GM15510 (cell line): ENCODE measurements around the gene ACACB.

ENCODE experiments used
- POLR2A ChIP-seq: IDR thresholded peaks from 3 replicates; pipeline ENCODE4 v1.6.1; 2011; ENCODE audit warnings: borderline replicate concordance; ENCODE audit not compliant: insufficient read length; ENCODE audit errors: extremely low read depth

Gene ACACB

DNA sequence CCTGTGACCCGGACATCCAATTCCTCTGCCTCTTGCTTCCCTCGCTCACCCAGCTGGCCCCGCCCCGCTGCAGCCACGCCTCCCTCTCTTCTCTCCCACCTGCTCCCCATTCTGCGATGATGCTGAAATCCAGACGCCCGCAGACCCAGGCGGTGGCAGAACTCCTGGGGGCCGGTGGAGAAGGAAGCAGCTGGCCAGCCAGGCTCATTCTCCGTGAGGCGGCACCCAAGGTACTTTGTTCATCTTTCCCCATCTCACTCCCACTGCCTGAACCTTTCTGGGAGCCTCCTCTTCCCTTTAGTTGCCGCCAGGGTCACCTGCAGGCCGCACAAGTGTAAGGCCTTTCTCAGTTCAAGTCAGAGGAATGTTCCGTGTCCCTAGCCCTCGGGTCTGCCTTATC, 157.0 kb downstream of the ACACB start:
- TF ChIP-seq POLR2A = no peak

DNA sequence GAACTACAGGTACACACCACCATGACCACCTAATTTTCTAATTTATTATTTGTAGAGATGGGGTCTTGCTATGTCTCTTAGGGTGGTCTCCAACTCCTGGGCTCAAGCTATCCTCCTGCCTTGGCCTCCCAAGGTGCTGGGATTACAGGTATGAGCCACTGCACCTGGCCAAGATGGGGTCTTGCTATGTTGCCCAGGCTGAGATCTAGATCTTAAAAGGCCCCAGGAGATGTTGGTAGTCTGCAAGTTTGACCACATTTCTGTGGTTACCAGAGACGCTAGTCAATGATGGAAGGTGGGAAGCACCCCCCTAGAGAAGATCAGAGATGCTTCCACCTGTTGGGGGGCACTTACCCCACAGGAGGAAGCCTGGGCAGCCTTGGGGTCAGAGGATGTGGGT, 158.0 kb downstream of the ACACB start:
- TF ChIP-seq POLR2A = no peak

DNA sequence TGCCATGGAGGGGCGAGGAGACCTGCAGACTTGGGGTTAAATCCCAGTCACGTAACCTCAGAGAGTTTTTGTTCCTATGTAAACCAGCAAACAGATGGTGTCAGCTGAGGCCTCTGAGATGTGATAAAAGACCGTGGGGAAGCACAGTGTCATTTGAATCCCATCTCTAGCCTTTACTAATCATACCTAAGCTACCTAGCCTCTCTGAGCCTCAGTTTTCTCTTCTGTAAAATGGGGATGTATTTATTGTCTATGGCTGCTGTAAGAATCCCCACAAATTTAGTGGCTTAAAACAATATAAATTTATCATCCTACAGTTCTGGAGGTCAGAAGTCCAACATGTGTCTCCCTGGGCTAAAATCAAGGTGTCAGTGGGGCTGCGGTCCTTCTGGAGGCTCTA, 158.8 kb downstream of the ACACB start:
- no peak for TF ChIP-seq POLR2A

DNA sequence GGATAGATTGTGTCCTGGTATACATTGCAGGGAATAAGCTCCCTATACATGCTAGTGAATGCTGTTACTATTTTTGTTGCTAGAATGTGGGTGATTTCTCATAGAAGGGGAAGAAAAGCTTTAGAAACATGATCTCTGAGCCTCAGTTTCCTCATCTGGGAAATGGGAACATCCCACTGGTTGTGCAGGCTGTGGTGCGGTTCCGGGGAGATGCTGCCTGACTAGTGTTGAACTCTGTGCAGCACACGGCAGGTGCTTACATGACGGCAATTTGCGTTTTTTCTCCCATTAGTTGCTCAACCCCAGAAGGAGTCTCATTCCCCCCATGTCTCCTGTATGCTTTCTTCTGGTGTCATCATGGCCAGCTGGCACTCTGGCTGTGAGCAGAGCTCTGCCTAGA, 159.8 kb downstream of the ACACB start:
- TF ChIP-seq POLR2A = no peak

DNA sequence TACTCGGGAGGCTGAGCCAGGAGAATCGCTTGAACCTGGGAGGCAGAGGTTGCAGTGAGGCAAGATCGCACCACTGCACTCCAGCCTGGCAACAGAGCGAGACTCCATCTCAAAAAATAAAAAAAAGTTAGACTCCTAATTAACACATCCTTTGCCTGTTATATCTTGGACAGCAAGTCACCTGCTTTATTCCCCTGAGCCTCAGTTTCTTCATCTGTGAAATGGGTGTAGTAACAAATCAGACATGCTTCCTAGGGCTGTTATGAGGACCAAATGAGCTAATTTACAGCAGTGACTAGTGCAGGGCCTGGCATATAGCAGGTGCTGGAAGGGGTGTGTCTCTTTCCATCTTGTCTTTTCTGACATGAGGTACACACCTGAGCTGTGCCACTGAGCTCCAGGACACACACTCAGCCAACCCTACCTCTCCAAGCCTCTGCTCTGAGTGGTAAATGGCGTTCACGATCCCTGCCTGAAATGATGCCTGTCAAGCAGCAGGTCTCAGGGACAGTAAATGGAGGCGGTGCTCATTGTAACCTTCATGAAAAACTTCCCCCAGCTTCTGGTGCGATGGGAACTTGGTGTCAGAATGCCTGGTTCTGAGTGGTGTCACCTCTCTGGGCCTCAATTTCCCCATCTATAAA, 161.0 kb downstream of the ACACB start:
- TF ChIP-seq POLR2A = no peak

DNA sequence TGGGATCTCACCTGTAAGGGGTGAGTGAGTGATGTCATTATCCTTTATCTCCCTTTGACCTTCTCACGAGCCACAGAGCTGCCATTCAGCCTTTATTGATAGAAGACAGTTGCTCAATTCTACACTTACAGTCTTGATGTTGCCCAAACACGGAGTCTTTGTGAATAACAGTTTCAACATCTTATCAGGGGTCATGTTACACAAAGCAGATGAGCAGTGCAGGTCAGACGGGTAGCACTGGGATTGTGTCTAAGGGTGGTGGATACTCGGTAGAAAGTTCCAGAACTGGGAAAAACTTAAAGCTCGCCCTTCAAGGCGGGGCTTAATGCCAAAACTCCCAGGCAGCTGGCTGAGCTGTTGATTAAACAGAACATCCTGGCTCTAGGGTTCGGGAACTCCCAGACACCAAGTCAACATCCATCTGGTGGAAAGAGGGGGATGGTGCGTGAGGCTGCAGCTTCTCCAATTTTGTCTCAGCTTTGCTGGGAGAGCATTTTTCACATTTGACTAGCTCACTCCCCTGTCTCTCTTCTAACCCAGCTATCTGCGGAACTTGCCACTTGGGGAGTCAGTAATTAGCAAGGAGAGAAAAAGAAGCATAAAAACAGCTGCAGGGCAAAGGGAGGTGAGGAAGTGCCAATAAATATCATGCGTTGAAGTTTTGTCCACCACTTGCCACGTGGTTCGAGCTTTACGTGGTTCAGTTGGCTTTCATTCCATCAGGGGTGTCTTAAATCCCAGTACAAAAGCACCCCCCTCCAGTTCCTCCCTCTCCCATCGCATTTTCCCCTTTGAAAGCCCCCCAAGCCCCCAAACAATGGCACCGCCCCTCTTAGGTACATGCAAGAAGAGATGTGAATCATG, 161.7 kb downstream of the ACACB start:
- no peak for TF ChIP-seq POLR2A

DNA sequence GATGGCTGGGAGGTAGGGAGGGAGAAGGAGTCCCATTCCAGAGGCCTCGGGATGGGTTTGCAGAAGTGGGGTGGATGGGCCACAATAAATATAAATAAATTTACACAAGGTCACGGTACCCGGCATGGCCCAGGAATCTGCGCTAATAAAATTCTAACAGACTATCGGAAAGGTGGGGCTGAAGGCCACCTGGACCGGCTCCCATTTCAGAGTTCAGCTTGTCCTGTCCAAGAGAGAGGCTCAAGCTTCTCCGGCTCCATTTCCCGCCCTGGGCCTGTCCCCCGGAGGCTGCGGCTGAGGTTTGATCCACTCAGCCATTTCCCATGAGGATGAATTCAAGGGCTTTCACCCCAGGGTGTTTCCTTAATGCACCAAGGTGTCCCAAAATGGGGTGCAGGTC, 162.5 kb downstream of the ACACB start:
- no peak for TF ChIP-seq POLR2A

DNA sequence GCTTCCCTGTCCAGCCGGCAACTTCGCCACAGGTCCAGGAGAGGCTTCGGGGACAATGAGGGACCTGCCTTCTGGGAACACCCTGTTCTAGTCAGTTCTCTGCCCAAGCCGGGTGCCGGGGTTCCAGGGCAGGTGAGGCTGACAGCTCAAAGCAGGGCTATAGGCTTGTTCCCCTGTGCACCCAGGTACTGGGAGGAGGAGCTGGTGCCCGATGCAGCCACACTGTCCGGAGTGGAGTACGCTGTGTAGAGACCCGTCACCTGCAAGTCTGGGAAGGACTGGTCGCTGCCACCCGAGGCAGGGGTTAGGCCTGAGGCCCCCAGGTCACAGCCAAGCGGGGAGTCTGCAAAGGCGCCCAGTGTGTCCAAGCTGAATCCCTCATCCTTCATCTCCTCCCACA, 163.1 kb downstream of the ACACB start:
- TF ChIP-seq POLR2A = no peak

DNA sequence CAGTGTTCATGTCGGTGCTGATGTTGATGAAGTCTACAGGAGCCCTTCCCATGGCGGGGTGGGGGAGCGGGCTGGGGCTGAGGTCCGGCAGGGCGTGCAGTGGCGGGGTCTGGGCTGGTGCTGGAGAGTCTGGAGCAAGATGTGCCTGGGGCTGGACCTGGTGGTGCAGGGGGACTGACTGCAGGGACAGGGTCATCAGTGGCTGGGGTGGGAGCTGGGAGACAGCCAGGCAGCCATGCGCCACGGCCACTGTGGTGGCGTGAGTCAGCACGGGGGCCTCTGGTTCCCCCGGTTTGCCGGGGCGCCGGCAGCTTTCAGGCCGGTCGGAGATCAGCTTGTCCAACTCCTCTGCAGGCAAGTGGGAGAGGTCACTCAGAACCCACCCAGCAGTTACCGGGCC, 165.1 kb downstream of the ACACB start:
- TF ChIP-seq POLR2A = no peak

DNA sequence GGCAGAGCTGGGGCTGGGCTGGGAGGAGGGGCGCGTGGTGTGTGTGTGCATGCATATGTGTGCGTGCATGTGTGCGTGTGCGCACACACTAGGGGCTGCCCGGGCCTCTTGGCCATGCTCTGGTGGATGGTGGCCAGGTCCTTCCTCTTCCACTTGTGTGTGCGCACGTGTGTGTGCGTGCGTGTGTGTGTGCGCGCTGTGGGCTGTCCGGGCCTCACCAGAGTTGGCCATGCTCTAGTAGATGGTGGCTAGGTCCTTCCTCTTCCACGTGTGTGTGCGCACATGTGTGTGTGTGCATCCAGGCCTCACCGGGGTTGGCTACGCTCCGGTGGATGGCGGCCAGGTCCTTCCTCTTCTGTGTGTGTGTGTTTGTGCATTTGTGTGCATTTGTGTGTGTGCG, 168.0 kb downstream of the ACACB start:
- TF ChIP-seq POLR2A = no peak

DNA sequence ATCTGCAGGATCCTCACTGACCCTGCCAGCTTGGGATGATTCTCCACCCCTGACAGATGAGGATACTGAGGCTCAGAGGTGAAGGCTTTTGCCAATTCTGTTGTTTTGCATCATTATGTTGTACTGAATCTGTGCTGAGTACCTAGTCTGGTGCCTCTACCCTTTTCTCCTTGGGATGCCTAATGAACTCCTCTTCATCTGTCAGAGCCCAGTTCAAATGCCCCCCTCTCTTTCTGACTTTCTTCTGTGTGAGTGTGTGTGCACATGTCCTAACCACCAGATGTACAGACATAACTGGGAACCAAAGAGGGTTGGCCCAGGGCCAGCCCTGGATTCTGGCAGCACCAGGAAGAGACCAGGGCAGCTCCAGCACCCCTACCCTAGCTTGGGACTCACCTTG, 169.9 kb downstream of the ACACB start:
- no peak for TF ChIP-seq POLR2A

DNA sequence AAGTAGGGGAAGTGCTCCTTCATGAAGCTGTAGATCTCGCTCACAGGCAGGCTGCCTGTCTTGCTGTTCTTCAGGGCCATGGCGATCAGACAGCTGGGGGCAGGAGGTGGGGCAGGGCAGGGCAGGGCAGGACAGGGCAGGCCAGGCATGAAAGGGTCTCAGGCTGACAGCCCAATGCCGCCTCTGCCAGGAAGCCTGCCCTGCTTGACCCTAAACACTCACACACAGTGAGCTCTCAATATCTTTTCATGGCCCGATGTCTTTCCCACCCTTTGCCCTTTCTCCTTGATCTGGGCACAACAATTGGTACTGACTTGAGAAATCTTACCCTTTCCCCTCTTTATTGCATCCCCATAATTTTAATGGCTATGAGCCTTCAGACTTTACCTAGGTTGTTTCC, 170.3 kb downstream of the ACACB start:
- no peak for TF ChIP-seq POLR2A

DNA sequence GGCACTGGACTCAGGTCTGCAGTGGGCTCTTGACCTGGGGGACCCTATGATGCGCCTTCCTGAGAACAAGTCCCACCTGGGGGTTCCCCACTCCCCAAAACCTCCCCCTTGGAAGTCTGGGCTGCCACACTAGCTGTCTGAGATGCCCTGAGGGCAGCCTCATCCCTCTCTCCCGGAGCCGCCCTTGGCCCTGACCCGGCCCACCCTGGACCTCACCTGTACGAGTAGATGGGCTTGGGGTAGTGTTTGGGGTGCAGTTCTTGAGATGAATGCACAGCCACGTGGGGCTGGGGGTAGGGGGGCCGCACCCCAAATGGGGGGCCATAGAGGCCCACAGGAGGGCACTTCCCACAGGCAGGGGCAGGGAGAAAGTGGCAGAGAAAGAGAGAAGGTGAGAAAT, 170.8 kb downstream of the ACACB start:
- TF ChIP-seq POLR2A = no peak

DNA sequence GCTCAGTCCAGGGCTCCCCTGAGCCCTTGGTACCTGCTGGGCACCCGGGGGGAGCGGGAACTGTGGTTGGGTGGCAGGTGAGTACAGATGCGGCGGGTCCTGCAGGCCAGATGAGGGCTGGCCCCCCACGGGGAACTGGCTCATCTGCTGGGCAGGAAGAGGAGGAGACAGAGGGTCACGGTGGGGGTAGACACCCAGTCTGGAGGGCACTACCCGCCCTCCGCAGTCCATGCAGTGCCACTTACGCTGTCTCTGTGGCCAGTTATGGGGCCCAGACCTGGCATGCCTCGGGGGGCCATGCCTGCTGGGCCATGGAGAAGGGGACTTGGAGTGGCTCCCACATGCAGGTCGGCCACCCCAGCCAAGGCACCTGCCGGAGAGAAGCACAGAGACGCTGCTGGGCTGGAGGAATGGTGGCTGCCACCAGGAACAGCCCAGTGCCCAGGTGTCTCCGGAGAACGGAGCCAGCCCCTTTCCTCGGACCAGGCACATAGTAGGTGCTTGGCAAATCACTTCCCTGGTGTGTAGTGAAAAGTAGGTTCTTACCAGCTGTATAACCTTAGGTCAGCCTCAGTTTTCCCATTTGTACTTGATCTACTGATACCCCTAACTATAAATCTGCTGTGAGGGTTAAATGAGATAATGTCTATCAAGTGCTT, 171.6 kb downstream of the ACACB start:
- no peak for TF ChIP-seq POLR2A

DNA sequence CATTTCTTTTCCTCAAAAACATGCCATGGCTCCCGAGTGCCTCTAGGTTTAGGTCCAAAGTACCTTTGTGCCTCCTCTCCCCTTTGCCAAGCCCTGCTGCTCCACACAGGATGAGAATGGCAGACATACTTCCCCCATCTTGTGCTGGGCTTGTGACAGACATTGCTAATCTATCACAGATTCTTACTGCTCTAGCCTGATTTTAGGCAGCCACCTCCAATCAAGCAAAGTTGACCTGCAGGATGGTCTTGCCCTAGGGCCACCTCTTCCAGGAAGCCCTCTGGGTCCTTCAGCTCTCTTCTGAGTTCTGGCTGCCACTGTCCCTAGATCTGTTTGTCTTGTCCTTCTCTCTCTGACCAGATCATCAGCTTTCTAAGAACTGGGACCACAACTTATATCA, 172.2 kb downstream of the ACACB start:
- TF ChIP-seq POLR2A = no peak

DNA sequence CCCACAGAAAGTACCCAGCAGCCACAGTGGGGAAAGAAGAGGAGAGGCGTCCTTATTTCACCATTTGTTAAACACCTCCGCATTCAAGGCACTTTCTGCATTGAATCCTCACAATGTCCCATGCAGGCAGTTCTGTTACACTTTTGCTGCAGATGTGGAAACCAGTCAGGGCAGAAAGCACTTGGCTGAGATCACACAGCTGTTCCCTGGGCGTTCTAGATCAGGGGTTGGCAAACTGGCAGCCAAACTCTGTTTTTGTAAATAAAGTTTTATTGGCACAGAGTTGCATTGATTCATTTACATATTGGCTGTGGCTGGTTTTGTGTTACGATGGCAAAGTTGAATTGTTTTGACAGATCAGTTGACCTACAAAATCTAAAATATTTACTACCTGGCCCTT, 172.6 kb downstream of the ACACB start:
- no peak for TF ChIP-seq POLR2A
